Memory B cell (primary cell): ENCODE results near the gene ASCC1.
A peak's percentile ranks its signal among the peaks of the same experiment; 100 is the strongest.
"Not testable (repeated sequence)": the region's sequence is repeated elsewhere in the genome, so short reads cannot be mapped to it uniquely, and the experiment has no call there.

Experiments
- ATAC-seq: fragments of 150-1000 bp; cut with Tn5 transposase; 2 replicates; pipeline ENCODE4 v1.10.0; 2021; ENCODE audit warnings: low read depth, mild to moderate bottlenecking, moderate library complexity
- DNase-seq, 2 donors: peaks; one replicate each; pipeline ENCODE4 v3.0.0; 2022; ENCODE audit warnings: low spot score in 2 of 2
- H3K27ac Mint-ChIP-seq: one replicate; pipeline ENCODE4 v1.8.0; 2022; ENCODE audit warnings: mild to moderate bottlenecking, moderate library complexity, mixed read lengths
- H3K27me3 Mint-ChIP-seq: one replicate; pipeline ENCODE4 v1.8.0; 2022; ENCODE audit warnings: mixed read lengths
- H3K36me3 Mint-ChIP-seq: one replicate; pipeline ENCODE4 v1.8.0; 2022; ENCODE audit warnings: mild to moderate bottlenecking, mixed read lengths
- H3K4me1 Mint-ChIP-seq: one replicate; pipeline ENCODE4 v1.8.0; 2022; ENCODE audit warnings: mixed read lengths
- H3K4me3 Mint-ChIP-seq: one replicate; pipeline ENCODE4 v1.8.0; 2022; ENCODE audit warnings: mild to moderate bottlenecking, moderate library complexity, mixed read lengths
- H3K9me3 Mint-ChIP-seq: one replicate; pipeline ENCODE4 v1.8.0; 2022; ENCODE audit warnings: mixed read lengths

ASCC1 gene

DNA sequence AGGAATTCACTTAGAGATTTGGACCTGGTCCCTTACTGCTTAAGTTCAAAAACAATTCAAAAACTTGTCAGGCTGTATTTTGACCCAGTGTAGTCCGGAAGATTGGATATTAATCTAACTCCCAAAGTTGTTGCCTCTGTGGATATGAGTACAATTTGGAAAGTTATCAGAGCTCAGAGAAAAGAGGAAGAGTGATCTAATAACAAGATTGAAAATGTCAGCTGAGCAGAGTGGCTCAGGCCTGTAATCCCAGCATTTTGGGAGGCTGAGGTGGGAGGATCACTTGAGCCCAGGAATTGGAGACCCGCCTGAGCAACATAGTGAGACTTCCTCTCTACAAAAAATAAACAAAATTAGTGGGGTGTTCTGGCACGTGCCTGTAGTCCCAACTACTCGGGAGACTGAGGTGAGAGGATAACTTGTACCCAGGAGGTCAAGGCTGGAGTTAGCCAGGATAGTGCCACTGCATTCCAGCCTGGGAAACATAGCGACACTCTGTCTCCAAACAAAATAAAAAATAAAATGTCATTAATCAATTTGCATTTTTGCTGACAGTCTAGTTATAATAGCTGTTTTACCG lies 3.2 kb upstream of the ASCC1 start:
- DNase-seq = no peak
- Mint-ChIP-seq H3K27ac (peak overlapping the region; percentile 97), H3K9me3 (no peaks in the 10 kb centered on the region), H3K4me1 (peaks cover 34% of the 10 kb centered on the region), H3K27me3 (no peaks in the 10 kb centered on the region), H3K36me3 (no peaks in the 10 kb centered on the region), H3K4me3 (peak overlapping the region; percentile 78)
- no peak for ATAC-seq

GRCh38 chr10:72218726-72219125 lies 2.6 kb upstream of the ASCC1 start:
- no peaks in the 10 kb centered on the region for H3K36me3 Mint-ChIP-seq
- DNase-seq = no peak
- peak overlapping the region; percentile 97 for H3K27ac Mint-ChIP-seq
- peak overlapping the region; percentile 78 for H3K4me3 Mint-ChIP-seq
- H3K27me3 Mint-ChIP-seq = no peaks in the 10 kb centered on the region
- H3K4me1 Mint-ChIP-seq = peaks cover 29% of the 10 kb centered on the region
- ATAC-seq = no peak
- no peaks in the 10 kb centered on the region for H3K9me3 Mint-ChIP-seq

- Mint-ChIP-seq H3K36me3 (no peaks in the 10 kb centered on the region), H3K4me1 (peaks cover 27% of the 10 kb centered on the region), H3K27me3 (no peaks in the 10 kb centered on the region), H3K9me3 (no peaks in the 10 kb centered on the region), H3K27ac (peak overlapping the region; percentile 97), H3K4me3 (peak overlapping the region; percentile 78)
- DNase-seq (peak in 1 of 2 donors; percentile 25), ATAC-seq (peak; percentile 52)
These were observed 2.2 kb upstream of the ASCC1 start for GRCh38 chr10:72218325-72218724.

DNA sequence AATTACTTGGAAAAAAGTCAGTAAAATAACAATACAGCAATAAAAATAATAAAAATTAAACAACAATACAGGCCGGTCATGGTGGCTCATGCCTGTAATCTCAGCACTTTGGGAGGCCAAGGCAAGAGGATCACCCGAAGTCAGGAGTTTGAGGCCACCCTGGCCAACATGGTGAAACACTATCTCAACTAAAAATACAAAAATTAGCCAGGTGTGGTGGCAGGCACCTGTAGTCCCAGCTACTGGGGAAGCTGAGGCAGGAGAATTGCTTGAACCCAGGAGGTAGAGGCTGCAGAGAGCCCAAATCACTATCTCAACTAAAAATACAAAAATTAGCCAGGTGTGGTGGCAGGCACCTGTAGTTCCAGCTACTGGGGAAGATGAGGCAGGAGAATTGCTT lies 4.2 kb downstream of the ASCC1 start:
- not testable (repeated sequence) for H3K9me3 Mint-ChIP-seq, H3K27me3 Mint-ChIP-seq, DNase-seq, H3K4me3 Mint-ChIP-seq, H3K27ac Mint-ChIP-seq, ATAC-seq
- Mint-ChIP-seq H3K4me1 (peaks cover 13% of the 10 kb centered on the region), H3K36me3 (peaks cover 18% of the 10 kb centered on the region)

DNA sequence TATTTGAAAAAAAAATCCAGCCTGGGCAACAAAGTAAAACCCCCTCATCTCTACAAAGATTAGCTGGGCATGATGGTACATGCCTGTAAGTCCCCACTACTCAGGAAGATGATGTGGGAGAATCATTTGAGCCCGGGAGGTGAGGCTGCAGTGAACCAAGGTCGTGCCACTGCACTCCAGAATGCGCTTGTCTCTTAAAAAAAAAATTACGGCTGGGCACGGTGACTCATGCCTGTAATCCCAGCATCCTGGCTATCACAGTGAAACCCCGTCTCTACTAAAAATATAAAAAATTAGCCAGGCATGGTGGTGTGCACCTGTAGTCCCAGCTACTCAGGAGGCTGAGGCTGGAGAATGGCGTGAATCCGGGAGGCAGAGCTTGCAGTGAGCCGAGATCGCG lies 4.7 kb downstream of the ASCC1 start:
- H3K4me3 Mint-ChIP-seq, ATAC-seq, H3K27ac Mint-ChIP-seq, H3K27me3 Mint-ChIP-seq, DNase-seq, H3K9me3 Mint-ChIP-seq: not testable (repeated sequence)
- Mint-ChIP-seq H3K4me1 (peaks cover 14% of the 10 kb centered on the region), H3K36me3 (peaks cover 19% of the 10 kb centered on the region)

GRCh38 chr10:72208526-72208925 lies 7.5 kb downstream of the ASCC1 start:
- H3K9me3 Mint-ChIP-seq, H3K4me3 Mint-ChIP-seq, DNase-seq, H3K27me3 Mint-ChIP-seq, ATAC-seq: not testable (repeated sequence)
- Mint-ChIP-seq H3K4me1 (peaks cover 11% of the 10 kb centered on the region), H3K36me3 (peaks cover 24% of the 10 kb centered on the region), H3K27ac (peak overlapping the region; percentile 55)

DNA sequence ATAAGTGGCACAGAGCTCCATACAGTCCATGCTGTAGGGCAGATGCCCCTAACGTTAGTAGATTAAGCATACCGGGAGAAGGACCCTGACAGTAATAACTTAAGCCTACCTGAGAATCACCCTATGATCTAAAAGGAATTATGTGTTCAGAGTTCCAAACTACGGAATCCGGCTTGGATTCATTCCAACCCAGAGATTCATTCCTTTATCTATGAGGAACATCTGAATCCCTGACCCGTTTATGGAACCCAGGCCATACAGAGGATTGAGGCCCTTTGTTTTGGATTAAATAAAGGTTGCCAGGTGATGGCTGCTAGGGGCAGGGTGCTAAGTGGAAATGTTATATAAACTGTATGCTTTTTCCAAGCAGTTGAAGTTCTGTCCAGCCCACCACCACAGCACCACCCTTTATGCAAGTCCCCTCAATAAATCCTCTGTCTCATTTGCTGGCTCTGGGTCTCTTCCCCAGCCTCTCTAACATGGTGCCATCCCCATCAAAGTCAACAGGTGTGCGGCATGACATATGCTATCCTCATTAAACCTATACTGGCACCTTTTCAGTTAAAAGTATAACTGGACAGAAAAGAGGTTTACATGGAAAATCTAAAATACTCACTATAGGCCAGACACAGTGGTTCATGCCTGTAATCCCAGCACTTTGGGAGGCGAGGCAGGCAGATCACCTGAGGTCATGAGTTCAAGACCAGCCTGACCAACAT lies 9.4 kb downstream of the ASCC1 start:
- Mint-ChIP-seq H3K4me1 (peaks cover 5% of the 10 kb centered on the region), H3K9me3 (no peaks in the 10 kb centered on the region), H3K27ac (no peak overlapping the region), H3K4me3 (no peak overlapping the region), H3K36me3 (peaks cover 22% of the 10 kb centered on the region), H3K27me3 (no peaks in the 10 kb centered on the region)
- DNase-seq (no peak), ATAC-seq (no peak)

GRCh38 chr10:72204724-72205123 lies 11.4 kb downstream of the ASCC1 start:
- Mint-ChIP-seq H3K9me3 (no peaks in the 10 kb centered on the region), H3K27ac (no peak overlapping the region), H3K4me1 (peaks cover 5% of the 10 kb centered on the region), H3K27me3 (no peaks in the 10 kb centered on the region), H3K4me3 (no peak overlapping the region), H3K36me3 (peaks cover 16% of the 10 kb centered on the region)
- DNase-seq (no peak), ATAC-seq (no peak)

GRCh38 chr10:72204296-72204695 lies 11.8 kb downstream of the ASCC1 start:
- Mint-ChIP-seq H3K9me3 (no peaks in the 10 kb centered on the region), H3K27ac (no peak overlapping the region), H3K4me3 (no peak overlapping the region), H3K36me3 (peaks cover 18% of the 10 kb centered on the region), H3K27me3 (no peaks in the 10 kb centered on the region), H3K4me1 (peaks cover 5% of the 10 kb centered on the region)
- ATAC-seq (no peak), DNase-seq (no peak)

GRCh38 chr10:72201293-72201692 lies 14.8 kb downstream of the ASCC1 start:
- H3K27ac Mint-ChIP-seq = no peak overlapping the region
- H3K4me3 Mint-ChIP-seq = no peak overlapping the region
- DNase-seq = no peak
- no peaks in the 10 kb centered on the region for H3K4me1 Mint-ChIP-seq
- H3K27me3 Mint-ChIP-seq = no peaks in the 10 kb centered on the region
- no peaks in the 10 kb centered on the region for H3K9me3 Mint-ChIP-seq
- ATAC-seq = no peak
- peaks cover 13% of the 10 kb centered on the region for H3K36me3 Mint-ChIP-seq

- Mint-ChIP-seq H3K4me3 (no peak overlapping the region), H3K36me3 (peaks cover 14% of the 10 kb centered on the region), H3K4me1 (no peaks in the 10 kb centered on the region)
These were observed 15.2 kb downstream of the ASCC1 start for GRCh38 chr10:72200883-72201282.

DNA sequence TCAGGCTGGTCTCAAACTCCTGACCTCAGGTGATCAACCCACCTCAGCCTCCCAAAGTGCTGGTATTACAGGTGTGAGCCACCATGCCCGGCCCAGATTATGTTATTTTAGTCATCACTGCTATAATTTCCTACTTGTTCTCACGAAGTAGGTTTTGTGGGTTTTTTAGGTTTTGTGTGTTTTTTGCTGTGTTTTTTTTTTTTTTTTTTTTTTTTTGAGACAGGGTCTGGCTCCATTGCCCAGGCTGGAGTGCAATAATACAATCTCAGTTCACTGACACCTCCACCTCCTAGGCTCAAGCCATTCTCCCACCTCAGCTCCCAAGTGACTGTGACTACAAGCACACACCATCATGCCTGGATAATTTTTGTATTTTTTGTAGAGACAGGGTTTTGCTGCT lies 21.1 kb downstream of the ASCC1 start:
- Mint-ChIP-seq H3K4me3 (no peak overlapping the region), H3K27me3 (no peaks in the 10 kb centered on the region), H3K27ac (no peak overlapping the region), H3K4me1 (no peaks in the 10 kb centered on the region), H3K36me3 (peaks cover 13% of the 10 kb centered on the region), H3K9me3 (no peaks in the 10 kb centered on the region)
- ATAC-seq (no peak), DNase-seq (no peak)

More at GRCh38 chr10:72200883-72201282, 15.2 kb downstream of the ASCC1 start:
- Mint-ChIP-seq H3K27ac (no peak overlapping the region), H3K27me3 (no peaks in the 10 kb centered on the region), H3K9me3 (no peaks in the 10 kb centered on the region)
- DNase-seq = no peak
- no peak for ATAC-seq

DNA sequence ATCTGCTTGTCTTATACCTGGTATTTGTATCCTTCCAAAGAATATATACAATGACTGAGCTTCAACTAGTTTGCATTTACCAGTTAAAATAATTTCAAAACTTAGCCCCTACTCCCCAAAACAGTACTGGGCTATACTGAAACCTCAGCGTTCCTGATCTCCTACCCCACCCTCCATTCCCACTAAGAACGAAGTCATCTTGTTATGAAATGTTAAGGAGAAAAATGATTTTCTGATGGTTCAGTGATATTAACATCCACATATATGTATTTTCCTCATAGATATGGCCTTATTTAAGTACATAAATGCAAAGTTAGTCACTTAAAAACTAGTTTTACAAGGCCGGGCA lies 29.1 kb downstream of the ASCC1 start:
- ATAC-seq = no peak
- H3K4me1 Mint-ChIP-seq = peaks cover 4% of the 10 kb centered on the region
- no peaks in the 10 kb centered on the region for H3K27me3 Mint-ChIP-seq
- peak overlapping the region; percentile 38 for H3K27ac Mint-ChIP-seq
- peaks cover 23% of the 10 kb centered on the region for H3K36me3 Mint-ChIP-seq
- peaks cover 2% of the 10 kb centered on the region for H3K9me3 Mint-ChIP-seq
- no peak for DNase-seq
- no peak overlapping the region for H3K4me3 Mint-ChIP-seq

- peaks cover 4% of the 10 kb centered on the region for H3K4me1 Mint-ChIP-seq
- DNase-seq = no peak
These were observed 29.7 kb downstream of the ASCC1 start for GRCh38 chr10:72186258-72186981.

More at GRCh38 chr10:72186258-72186981, 29.7 kb downstream of the ASCC1 start:
- peak overlapping the region; percentile 17 for H3K4me3 Mint-ChIP-seq
- H3K27me3 Mint-ChIP-seq = no peaks in the 10 kb centered on the region
- peaks cover 2% of the 10 kb centered on the region for H3K9me3 Mint-ChIP-seq
- H3K27ac Mint-ChIP-seq = peak overlapping the region; percentile 38
- no peak for ATAC-seq
- peaks cover 25% of the 10 kb centered on the region for H3K36me3 Mint-ChIP-seq
